PFSK-1 (cell line): ENCODE data around the gene LRRC8A.

Source experiments
- POLR2AphosphoS5 ChIP-seq: IDR thresholded peaks from 2 replicates; pipeline ENCODE4 v1.6.1; 2012; ENCODE audit warnings: low read depth, mild to moderate bottlenecking, control low read depth, low read length, moderate library complexity
- REST ChIP-seq, 2 experiments: IDR thresholded peaks; 2 replicates each; pipeline versions ENCODE4 v1.6.1 to v1.8.0; 2011 to 2012; ENCODE audit warnings: low read depth in 2 of 2, low read length in 2 of 2, control low read depth in 1 of 2, inconsistent platforms in 1 of 2, mild to moderate bottlenecking in 1 of 2, moderate library complexity in 1 of 2; ENCODE audit not compliant: insufficient read depth in 1 of 2
- SIN3A ChIP-seq: IDR thresholded peaks from 2 replicates; pipeline ENCODE4 v1.6.1; 2012; ENCODE audit warnings: mild to moderate bottlenecking, low read length, moderate library complexity, borderline replicate concordance; ENCODE audit not compliant: insufficient read depth

GRCh38 chr9:128885376-128885775, 3.4 kb downstream of the LRRC8A start:
- TF ChIP-seq POLR2AphosphoS5 = no peak
- TF ChIP-seq REST (IDR thresholded peaks at IDR 0.05; ENCODE audit: insufficient read depth in 1 of 2, low read depth in 2 of 2, low read length in 2 of 2) = no peak
- no peak for TF ChIP-seq SIN3A
